Lung (tissue), 12 donors: ENCODE measurements around the gene TMEM150A. TPM values are rescaled to one million over a fixed set of nuclear protein-coding genes. Genes with fewer than 3 reads are reported as not detected.

Source experiments
- ATAC-seq: fragments of 200-7000 bp; cut with Tn5 transposase; one replicate; pipeline ENCODE4 v1.9.1; 2020; ENCODE audit warnings: moderate number of reproducible peaks; ENCODE audit not compliant: insufficient read depth, low FRiP score
- DNase-seq, 3 donors: peaks; one replicate each; pipeline ENCODE4 v3.0.0-alpha.2; 2013 to 2017
- H3K27ac ChIP-seq, 2 donors: one replicate each; pipeline ENCODE4 v1.5.1; 2013; ENCODE audit warnings: mild to moderate bottlenecking in 2 of 2, moderate library complexity in 2 of 2, control low read depth in 1 of 2, inconsistent platforms in 1 of 2, low read depth in 1 of 2, low read length in 1 of 2
- H3K27me3 ChIP-seq, 3 donors: one replicate each; pipeline ENCODE4 v1.5.1; 2013; ENCODE audit warnings: low read length in 2 of 3; ENCODE audit not compliant: control insufficient read depth in 3 of 3, insufficient read depth in 3 of 3
- H3K36me3 ChIP-seq, 4 donors: one replicate each; pipeline ENCODE4 v1.5.1; 2013; ENCODE audit warnings: low read length in 4 of 4, mild to moderate bottlenecking in 1 of 4, moderate library complexity in 1 of 4; ENCODE audit not compliant: control insufficient read depth in 4 of 4, insufficient read depth in 4 of 4
- H3K4me1 ChIP-seq, 5 donors: one replicate each; pipeline ENCODE4 v1.5.1; 2013; ENCODE audit warnings: low read length in 5 of 5, mild to moderate bottlenecking in 2 of 5, moderate library complexity in 1 of 5; ENCODE audit not compliant: control insufficient read depth in 5 of 5, insufficient read depth in 5 of 5
- H3K4me3 ChIP-seq: one replicate; pipeline ENCODE4 v1.5.1; 2013; ENCODE audit warnings: mild to moderate bottlenecking, control low read depth, moderate library complexity
- H3K9ac ChIP-seq, 2 donors: one replicate each; pipeline ENCODE4 v1.5.1; 2013; ENCODE audit warnings: low read length in 2 of 2, control low read depth in 1 of 2; ENCODE audit not compliant: insufficient read depth in 1 of 2
- H3K9me3 ChIP-seq, 4 donors: one replicate each; pipeline ENCODE4 v1.5.1; 2013; ENCODE audit warnings: low read length in 3 of 4, mild to moderate bottlenecking in 1 of 4, moderate library complexity in 1 of 4; ENCODE audit not compliant: control insufficient read depth in 4 of 4, insufficient read depth in 3 of 4
- CTCF ChIP-seq: IDR thresholded peaks from 2 replicates; pipeline ENCODE4 v1.5.1; 2012; ENCODE audit warnings: mild to moderate bottlenecking; ENCODE audit errors: control extremely low read depth, extremely low read depth
- WGBS, 2 donors: extraction: QIAGEN DNeasy Blood & Tissue Kit; methylation state at CpG; one replicate each; pipeline ENCODE4 v1.1.7; 2013; 5-methylcytosine and 5-hydroxymethylcytosine counted together
- polyA plus RNA-seq, 2 donors: library from polyadenylated mRNA; stranded (reverse); fragments of 200-250 nt; gene quantifications; one replicate each; pipeline ENCODE4 v1.2.1, GENCODE V29; 2013
- total RNA-seq, 2 donors: library from RNA; depleted of rRNA in 1 of 2; stranded (reverse); fragments of >200 nt in 1 of 2; gene quantifications; one replicate each; pipeline ENCODE4 v1.2.1, GENCODE V29; 2014 to 2021
- donor health status: control.
- donor health status: control.
- donor health status: Bipolar disorder and iron deficiency.
- donor health status: healthy.
- donor health status: DM: yes; HTN: yes; CAD: no.

The TMEM150A gene
- total and polyA plus RNA-seq, 4 donors = 10.2 to 48.6 (median 31.8) TPM

DNA sequence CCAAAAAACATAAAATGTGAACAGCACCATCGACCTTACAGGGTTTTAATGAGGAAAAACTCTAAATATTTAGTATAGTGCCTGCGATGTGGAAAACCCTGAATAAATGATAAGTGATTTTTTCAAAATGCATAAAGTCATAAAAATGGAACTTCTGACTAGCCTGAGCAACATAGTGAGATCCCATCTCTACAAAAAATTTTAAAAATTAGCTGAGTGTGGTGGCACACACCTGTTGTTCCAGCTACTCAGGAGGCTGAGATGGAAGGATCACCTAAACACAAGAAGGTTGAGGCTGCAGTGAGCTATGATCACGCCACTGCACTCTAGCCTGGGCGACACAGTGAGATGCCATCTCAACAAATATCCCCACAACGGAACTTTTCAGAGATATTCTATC is 45.4 kb downstream of the TMEM150A start:
- no peak overlapping the region for H3K4me3 ChIP-seq
- peaks cover 0 to 18% (median 6%) of the 10 kb centered on the region in 5 donors for H3K4me1 ChIP-seq
- H3K27me3 ChIP-seq = no peaks in the 10 kb centered on the region
- ATAC-seq = no peak
- WGBS, 2 donors = 95 to 98% methylated on average over 5 of the region's 5 CpGs
- H3K9me3 ChIP-seq = no peaks in the 10 kb centered on the region
- TF ChIP-seq CTCF = no peak
- H3K9ac ChIP-seq = no peak overlapping the region
- H3K27ac ChIP-seq = no peak overlapping the region
- H3K36me3 ChIP-seq = peaks cover 2 to 45% (median 24%) of the 10 kb centered on the region in 4 donors
- DNase-seq = no peak

- Histone ChIP-seq H3K27ac (no peak overlapping the region), H3K36me3 (peaks cover 8 to 65% (median 35%) of the 10 kb centered on the region in 4 donors)
These were observed 47.4 kb downstream of the TMEM150A start for GRCh38 chr2:85554980-85555612.

DNA sequence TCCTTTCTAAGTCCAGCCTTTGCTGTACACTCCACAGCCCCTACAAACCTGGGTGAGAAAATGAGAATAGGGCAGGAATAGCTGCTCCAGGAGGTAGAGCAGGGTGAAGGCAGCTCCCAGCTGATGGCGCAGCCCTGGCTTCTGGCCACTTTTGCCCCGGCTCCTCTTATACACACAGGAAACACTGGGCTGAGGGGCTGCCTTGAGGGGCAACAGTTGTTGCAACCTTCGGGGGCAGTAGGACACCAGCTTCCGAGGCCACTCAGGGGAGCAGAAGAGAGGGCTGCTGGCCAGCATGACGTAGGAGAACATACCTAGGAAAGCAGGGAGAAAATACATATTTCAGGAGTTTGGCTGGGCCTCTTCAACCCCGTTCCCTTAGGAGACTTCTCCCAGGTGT is 49.3 kb downstream of the TMEM150A start:
- Histone ChIP-seq H3K9me3 (no peaks in the 10 kb centered on the region), H3K27me3 (no peaks in the 10 kb centered on the region), H3K4me1 (no peaks in the 10 kb centered on the region), H3K9ac (no peak overlapping the region), H3K4me3 (no peak overlapping the region), H3K36me3 (peaks cover 12 to 67% (median 34%) of the 10 kb centered on the region in 4 donors), H3K27ac (no peak overlapping the region)
- TF ChIP-seq CTCF = no peak
- DNase-seq = no peak
- no peak for ATAC-seq
- 76 to 82% methylated on average over 6 of the region's 6 CpGs for WGBS, 2 donors

More at GRCh38 chr2:85554980-85555612, 47.4 kb downstream of the TMEM150A start:
- DNase-seq = no peak
- no peaks in the 10 kb centered on the region for H3K9me3 ChIP-seq
- ATAC-seq = no peak
- no peaks in the 10 kb centered on the region for H3K27me3 ChIP-seq
- no peak for TF ChIP-seq CTCF
- no peak overlapping the region for H3K4me3 ChIP-seq
- no peak overlapping the region for H3K9ac ChIP-seq
- H3K4me1 ChIP-seq = peaks cover 0 to 6% (median 0%) of the 10 kb centered on the region in 5 donors
- WGBS, 2 donors = 93 to 96% methylated on average over 3 of the region's 3 CpGs
